ENCODE data around the gene PAOX. TPM values are rescaled to one million over a fixed set of nuclear protein-coding genes. Genes with fewer than 3 reads are reported as not detected.

Gene PAOX
- total and polyA plus RNA-seq, 2 donors (not counting 1 experiment from before 2014, with no cell fraction given), result 2.4 to 9.2 TPM

DNA sequence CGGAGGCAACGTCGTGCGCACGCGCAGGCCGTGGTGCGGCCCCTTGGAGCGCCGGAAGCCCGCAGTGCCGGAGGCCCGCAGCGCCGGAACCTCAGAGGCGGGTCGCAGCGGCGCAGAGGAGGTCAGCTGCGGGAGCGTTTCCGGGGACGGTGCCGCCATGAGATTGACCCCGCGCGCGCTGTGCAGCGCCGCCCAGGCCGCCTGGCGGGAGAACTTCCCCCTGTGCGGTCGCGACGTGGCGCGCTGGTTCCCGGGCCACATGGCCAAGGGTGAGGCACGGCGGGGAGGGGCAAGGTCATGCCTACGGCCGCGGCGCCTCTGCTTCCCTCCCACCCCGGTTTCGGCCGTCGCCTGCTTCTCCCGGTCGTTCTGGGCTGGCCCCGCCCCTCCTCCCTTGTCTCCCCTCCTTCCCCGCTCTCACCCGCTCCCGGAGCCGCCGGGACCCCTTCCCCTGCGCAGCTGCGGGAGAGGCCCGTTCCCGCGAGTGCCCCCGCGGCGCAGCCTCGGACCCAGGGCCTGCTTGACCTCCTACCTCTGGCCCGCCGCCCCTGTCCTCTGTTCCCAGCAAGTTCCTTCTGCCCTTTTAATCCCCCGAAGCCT lies 15.1 kb downstream of the PAOX start, which contains the start of gene MTG1:
Gene MTG1, plus strand, starts transcription at position 94 of the 600 bp plus-strand sequence. Its CDS starts 64 bp downstream, at position 158.
- Histone ChIP-seq H3K4me1 (ENCODE audit: control insufficient read depth, extremely low read depth, insufficient read depth, low read length) (no peaks in the 10 kb centered on the region), H3K27me3 (ENCODE audit: control insufficient read depth, insufficient read depth, low read length) (no peaks in the 10 kb centered on the region), H3K4me3 (replicated peaks in 1 of 4; ENCODE audit: control extremely low read depth in 1 of 4, insufficient read depth in 1 of 4, low read depth in 3 of 4, low read length in 4 of 4) (peak within 1 kb of the TSS; percentile 71 to 88 (median 82)), H3K4me2 (ENCODE audit: extremely low read depth, insufficient read depth, low read length) (peak within 1 kb of the TSS; percentile 90), H3K79me2 (ENCODE audit: control insufficient read depth, insufficient read depth, low read length) (peaks cover 31% of the 10 kb centered on the region), H4K20me1 (ENCODE audit: control insufficient read depth, extremely low read depth, insufficient read depth, low read length) (no peaks in the 10 kb centered on the region), H3K27ac (ENCODE audit: insufficient read depth, low read length) (peak within 1 kb of the TSS; percentile 85), H3K9me3 (ENCODE audit: control insufficient read depth, insufficient read depth, low read depth, low read length) (no peaks in the 10 kb centered on the region), H2AFZ (ENCODE audit: low read length) (peak within 1 kb of the TSS; percentile 92), H3K9ac (ENCODE audit: insufficient read depth, low read length) (peak within 1 kb of the TSS; percentile 78), H3K36me3 (ENCODE audit: control insufficient read depth, insufficient read depth, low read length) (peaks cover 6% of the 10 kb centered on the region)
- TF ChIP-seq, protein P1, sequence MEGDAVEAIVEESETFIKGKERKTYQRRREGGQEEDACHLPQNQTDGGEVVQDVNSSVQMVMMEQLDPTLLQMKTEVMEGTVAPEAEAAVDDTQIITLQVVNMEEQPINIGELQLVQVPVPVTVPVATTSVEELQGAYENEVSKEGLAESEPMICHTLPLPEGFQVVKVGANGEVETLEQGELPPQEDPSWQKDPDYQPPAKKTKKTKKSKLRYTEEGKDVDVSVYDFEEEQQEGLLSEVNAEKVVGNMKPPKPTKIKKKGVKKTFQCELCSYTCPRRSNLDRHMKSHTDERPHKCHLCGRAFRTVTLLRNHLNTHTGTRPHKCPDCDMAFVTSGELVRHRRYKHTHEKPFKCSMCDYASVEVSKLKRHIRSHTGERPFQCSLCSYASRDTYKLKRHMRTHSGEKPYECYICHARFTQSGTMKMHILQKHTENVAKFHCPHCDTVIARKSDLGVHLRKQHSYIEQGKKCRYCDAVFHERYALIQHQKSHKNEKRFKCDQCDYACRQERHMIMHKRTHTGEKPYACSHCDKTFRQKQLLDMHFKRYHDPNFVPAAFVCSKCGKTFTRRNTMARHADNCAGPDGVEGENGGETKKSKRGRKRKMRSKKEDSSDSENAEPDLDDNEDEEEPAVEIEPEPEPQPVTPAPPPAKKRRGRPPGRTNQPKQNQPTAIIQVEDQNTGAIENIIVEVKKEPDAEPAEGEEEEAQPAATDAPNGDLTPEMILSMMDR (conservative IDR thresholded peaks at IDR 0.05 in 1 of 2, IDR thresholded peaks at IDR 0.05 in 1 of 2; ENCODE audit: low read depth in 1 of 2, low read length in 2 of 2), result no peak
- no peak for TF ChIP-seq EZH2 (IDR thresholded peaks at IDR 0.05; ENCODE audit: low read length, missing control alignments)
- DNase-seq (ENCODE audit: low read depth in 2 of 2), result peak; percentile 85 to 92

- TF ChIP-seq, protein P1 (conservative IDR thresholded peaks at IDR 0.05 in 1 of 2, IDR thresholded peaks at IDR 0.05 in 1 of 2; ENCODE audit: low read depth in 1 of 2, low read length in 2 of 2), result no peak
- no peak for TF ChIP-seq EZH2 (IDR thresholded peaks at IDR 0.05; ENCODE audit: low read length, missing control alignments)
- Histone ChIP-seq H3K79me2 (ENCODE audit: control insufficient read depth, insufficient read depth, low read length) (peaks cover 32% of the 10 kb centered on the region), H3K4me2 (ENCODE audit: extremely low read depth, insufficient read depth, low read length) (peak overlapping the region; percentile 90), H3K36me3 (ENCODE audit: control insufficient read depth, insufficient read depth, low read length) (peaks cover 9% of the 10 kb centered on the region), H3K27me3 (ENCODE audit: control insufficient read depth, insufficient read depth, low read length) (no peaks in the 10 kb centered on the region), H3K4me1 (ENCODE audit: control insufficient read depth, extremely low read depth, insufficient read depth, low read length) (no peaks in the 10 kb centered on the region), H3K9me3 (ENCODE audit: control insufficient read depth, insufficient read depth, low read depth, low read length) (no peaks in the 10 kb centered on the region), H3K9ac (ENCODE audit: insufficient read depth, low read length) (peak overlapping the region; percentile 78), H3K27ac (ENCODE audit: insufficient read depth, low read length) (peak overlapping the region; percentile 85), H2AFZ (ENCODE audit: low read length) (no peak overlapping the region), H4K20me1 (ENCODE audit: control insufficient read depth, extremely low read depth, insufficient read depth, low read length) (no peaks in the 10 kb centered on the region), H3K4me3 (replicated peaks in 1 of 4; ENCODE audit: control extremely low read depth in 1 of 4, insufficient read depth in 1 of 4, low read depth in 3 of 4, low read length in 4 of 4) (peak overlapping the region; percentile 71 to 88 (median 82))
- peak in 1 of 2 donors; percentile 26 for DNase-seq (ENCODE audit: low read depth in 2 of 2)
Measured at GRCh38 chr10:133394801-133395221, 15.7 kb downstream of the PAOX start.

- Histone ChIP-seq H3K4me3 (replicated peaks in 1 of 4; ENCODE audit: control extremely low read depth in 1 of 4, insufficient read depth in 1 of 4, low read depth in 3 of 4, low read length in 4 of 4) (no peak overlapping the region), H3K4me1 (ENCODE audit: control insufficient read depth, extremely low read depth, insufficient read depth, low read length) (no peaks in the 10 kb centered on the region), H3K9ac (ENCODE audit: insufficient read depth, low read length) (no peak overlapping the region), H4K20me1 (ENCODE audit: control insufficient read depth, extremely low read depth, insufficient read depth, low read length) (no peaks in the 10 kb centered on the region), H3K79me2 (ENCODE audit: control insufficient read depth, insufficient read depth, low read length) (peaks cover 34% of the 10 kb centered on the region), H3K27me3 (ENCODE audit: control insufficient read depth, insufficient read depth, low read length) (no peaks in the 10 kb centered on the region), H3K36me3 (ENCODE audit: control insufficient read depth, insufficient read depth, low read length) (peaks cover 10% of the 10 kb centered on the region), H2AFZ (ENCODE audit: low read length) (no peak overlapping the region), H3K27ac (ENCODE audit: insufficient read depth, low read length) (no peak overlapping the region), H3K9me3 (ENCODE audit: control insufficient read depth, insufficient read depth, low read depth, low read length) (no peaks in the 10 kb centered on the region), H3K4me2 (ENCODE audit: extremely low read depth, insufficient read depth, low read length) (no peak overlapping the region)
- TF ChIP-seq EZH2 (IDR thresholded peaks at IDR 0.05; ENCODE audit: low read length, missing control alignments), result no peak
- TF ChIP-seq, protein P1 (conservative IDR thresholded peaks at IDR 0.05 in 1 of 2, IDR thresholded peaks at IDR 0.05 in 1 of 2; ENCODE audit: low read depth in 1 of 2, low read length in 2 of 2), result no peak
- DNase-seq (ENCODE audit: low read depth in 2 of 2), result no peak
Measured at GRCh38 chr10:133396035-133396624, 17.1 kb downstream of the PAOX start.
